Measurements from ENCODE around the gene KCNMA1. TPM values are rescaled to one million over a fixed set of nuclear protein-coding genes. Genes with fewer than 3 reads are reported as not detected.

Gene KCNMA1
- total RNA-seq, 1 donor: 106 TPM

DNA sequence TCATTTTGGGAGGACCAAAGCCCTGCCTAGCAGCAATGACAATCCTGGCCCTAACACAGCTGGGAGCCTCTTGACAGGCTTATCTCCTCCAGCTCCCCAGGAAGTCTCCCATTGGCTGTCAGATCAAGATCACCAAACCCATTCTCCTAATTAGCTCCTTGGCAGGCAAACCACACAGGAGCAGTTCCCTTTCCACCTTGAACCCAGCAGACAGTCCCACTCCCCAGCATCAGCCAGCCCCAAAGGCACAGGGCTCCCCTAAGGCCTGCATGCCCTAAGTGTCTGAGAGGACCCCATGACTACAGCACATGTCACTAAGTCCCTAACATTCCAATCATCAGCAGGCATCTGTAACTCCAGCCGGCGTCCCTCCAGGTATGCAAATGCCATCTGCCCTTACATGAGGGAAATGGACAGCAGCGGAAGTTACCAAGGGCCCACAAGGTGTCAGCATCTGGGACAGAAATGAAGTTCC lies 348.5 kb downstream of the KCNMA1 start:
- no peak for DNase-seq (ENCODE audit: low read depth)
- H3K4me3 ChIP-seq (ENCODE audit: low read depth, low read length): no peak overlapping the region
- no peak for TF ChIP-seq CTCF (IDR thresholded peaks at IDR 0.05; ENCODE audit: insufficient read depth, low read length)

DNA sequence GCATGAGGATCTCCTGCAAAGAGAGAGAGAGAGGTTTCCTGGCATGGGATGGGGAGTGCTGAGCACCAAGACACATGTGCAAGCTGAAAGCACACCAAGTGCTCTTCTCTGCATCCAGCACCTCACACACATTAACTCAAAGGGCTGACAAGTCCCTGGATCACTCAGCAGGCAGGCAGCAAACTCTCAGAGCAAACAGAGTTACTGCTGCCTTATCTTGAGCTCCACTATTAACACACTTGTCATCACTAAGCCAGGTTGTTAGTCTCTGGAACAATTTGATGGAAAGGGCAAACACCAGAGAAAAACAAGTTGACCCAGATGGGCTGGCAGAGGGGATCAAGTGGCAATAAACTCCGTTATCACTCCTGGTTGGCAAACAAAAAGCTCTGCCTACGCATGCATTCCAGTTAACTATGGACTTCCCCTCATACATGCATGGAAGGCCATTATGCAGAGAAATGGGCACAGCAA lies 349.9 kb downstream of the KCNMA1 start:
- no peak for TF ChIP-seq CTCF (IDR thresholded peaks at IDR 0.05; ENCODE audit: insufficient read depth, low read length)
- DNase-seq (ENCODE audit: low read depth): no peak
- no peak overlapping the region for H3K4me3 ChIP-seq (ENCODE audit: low read depth, low read length)

GRCh38 chr10:77286531-77287508 lies 350.8 kb downstream of the KCNMA1 start:
- TF ChIP-seq CTCF (IDR thresholded peaks at IDR 0.05; ENCODE audit: insufficient read depth, low read length): no peak
- no peak for DNase-seq (ENCODE audit: low read depth)
- no peak overlapping the region for H3K4me3 ChIP-seq (ENCODE audit: low read depth, low read length)

- TF ChIP-seq CTCF (IDR thresholded peaks at IDR 0.05; ENCODE audit: insufficient read depth, low read length): no peak
- DNase-seq (ENCODE audit: low read depth): no peak
- no peak overlapping the region for H3K4me3 ChIP-seq (ENCODE audit: low read depth, low read length)
Measured at GRCh38 chr10:77285529-77286182, 352.0 kb downstream of the KCNMA1 start.

DNA sequence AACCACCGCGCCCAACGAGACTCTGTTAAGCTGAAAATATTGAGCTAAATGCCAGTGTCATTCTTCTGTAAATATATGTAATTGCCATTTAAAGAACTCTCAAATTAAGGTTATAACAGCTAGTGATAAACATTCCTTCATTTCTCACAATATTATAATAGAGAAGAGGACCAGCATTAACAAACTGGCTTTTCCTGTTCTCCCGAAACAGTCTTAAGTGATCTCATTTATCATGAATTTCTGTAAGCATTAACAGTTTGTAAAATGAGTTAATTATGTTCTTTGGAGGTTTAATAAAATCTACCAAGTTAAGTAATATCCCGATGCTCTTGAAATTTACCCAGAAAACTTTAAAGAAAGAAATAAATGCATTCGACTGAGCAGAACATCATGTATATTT lies 352.8 kb downstream of the KCNMA1 start:
- TF ChIP-seq CTCF (IDR thresholded peaks at IDR 0.05; ENCODE audit: insufficient read depth, low read length): no peak
- no peak for DNase-seq (ENCODE audit: low read depth)
- H3K4me3 ChIP-seq (ENCODE audit: low read depth, low read length): no peak overlapping the region

GRCh38 chr10:77283326-77283725 lies 354.3 kb downstream of the KCNMA1 start:
- no peak overlapping the region for H3K4me3 ChIP-seq (ENCODE audit: low read depth, low read length)
- TF ChIP-seq CTCF (IDR thresholded peaks at IDR 0.05; ENCODE audit: insufficient read depth, low read length): no peak
- no peak for DNase-seq (ENCODE audit: low read depth)
